Measurements from ENCODE around the gene C15orf40. TPM values are rescaled to one million over a fixed set of nuclear protein-coding genes. Genes with fewer than 3 reads are reported as not detected.

Gene C15orf40
- total RNA-seq, 4 donors from 2014 or later = 6.9 to 20.5 (median 9.4) TPM

GRCh38 chr15:82985688-82986441 lies 25.6 kb downstream of the C15orf40 start, which contains the start of gene RAMAC:
Gene RAMAC, plus strand, starts transcription at chr15:82986210. Its CDS starts 2,809 bp downstream, at chr15:82989019.
- ATAC-seq = peak; percentile 97
- Histone ChIP-seq H3K4me3 (peak within 1 kb of the TSS; percentile 82 to 97), H3K9me3 (no peaks in the 10 kb centered on the region), H3K36me3 (peaks cover 0 to 23% of the 10 kb centered on the region in 2 donors), H3K27me3 (no peaks in the 10 kb centered on the region), H3K4me1 (peaks cover 3 to 26% (median 10%) of the 10 kb centered on the region in 3 donors), H3K27ac (peak within 1 kb of the TSS; percentile 13 to 80 (median 78))
- TF ChIP-seq CTCF (IDR thresholded peaks at IDR 0.05) (no peak), POLR2A (IDR thresholded peaks at IDR 0.05) (peak in 1 of 2 donors; percentile 31), EP300 (IDR thresholded peaks at IDR 0.05) (no peak), POLR2AphosphoS5 (IDR thresholded peaks at IDR 0.05) (no peak)
- WGBS, 2 donors (ENCODE audit: low coverage in 1 of 2) = 3 to 9% methylated on average over 5 to 6 of the region's 45 CpGs

- H3K27me3 ChIP-seq = no peaks in the 10 kb centered on the region
- no peak for ATAC-seq
- 13 to 19% methylated on average over 1 to 2 of the region's 2 CpGs for WGBS, 2 donors (ENCODE audit: low coverage in 1 of 2)
- peaks cover 0 to 7% (median 4%) of the 10 kb centered on the region in 3 donors for H3K4me1 ChIP-seq
- no peak overlapping the region for H3K27ac ChIP-seq
- TF ChIP-seq EP300 (IDR thresholded peaks at IDR 0.05) (no peak), CTCF (IDR thresholded peaks at IDR 0.05) (no peak), POLR2A (IDR thresholded peaks at IDR 0.05) (no peak), POLR2AphosphoS5 (IDR thresholded peaks at IDR 0.05) (no peak)
- H3K9me3 ChIP-seq = no peaks in the 10 kb centered on the region
- no peak overlapping the region for H3K4me3 ChIP-seq
- no peaks in the 10 kb centered on the region for H3K36me3 ChIP-seq
Observed at GRCh38 chr15:82980981-82981380, 30.5 kb downstream of the C15orf40 start.

DNA sequence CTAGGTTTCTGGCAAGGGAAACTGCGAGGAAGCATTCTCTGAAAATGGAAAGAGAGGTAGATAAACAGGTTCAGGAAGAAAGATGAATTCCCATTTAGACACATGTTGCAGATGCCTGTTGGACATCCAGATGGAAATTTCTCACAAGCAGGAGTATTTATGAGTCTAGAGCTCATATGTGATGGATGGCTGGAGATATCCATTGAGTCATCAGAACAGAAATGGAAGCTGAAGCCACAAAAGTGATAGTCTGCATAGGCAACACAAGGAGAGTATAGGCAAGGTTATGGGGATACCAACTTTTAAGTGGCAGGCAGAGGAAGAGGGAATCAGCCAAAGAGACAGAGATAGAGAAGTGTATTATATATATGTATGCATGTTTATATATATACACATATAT lies 31.7 kb downstream of the C15orf40 start:
- no peak for ATAC-seq
- H3K27ac ChIP-seq = no peak overlapping the region
- no peaks in the 10 kb centered on the region for H3K36me3 ChIP-seq
- H3K27me3 ChIP-seq = no peaks in the 10 kb centered on the region
- TF ChIP-seq POLR2AphosphoS5 (IDR thresholded peaks at IDR 0.05) = no peak
- no peak for TF ChIP-seq CTCF (IDR thresholded peaks at IDR 0.05)
- TF ChIP-seq POLR2A (IDR thresholded peaks at IDR 0.05) = no peak
- TF ChIP-seq EP300 (IDR thresholded peaks at IDR 0.05) = no peak
- H3K4me3 ChIP-seq = no peak overlapping the region
- H3K9me3 ChIP-seq = no peaks in the 10 kb centered on the region
- no peaks in the 10 kb centered on the region for H3K4me1 ChIP-seq
- 100% methylated on average over 1 of the region's 1 CpG for WGBS, 2 donors (ENCODE audit: low coverage in 1 of 2)

DNA sequence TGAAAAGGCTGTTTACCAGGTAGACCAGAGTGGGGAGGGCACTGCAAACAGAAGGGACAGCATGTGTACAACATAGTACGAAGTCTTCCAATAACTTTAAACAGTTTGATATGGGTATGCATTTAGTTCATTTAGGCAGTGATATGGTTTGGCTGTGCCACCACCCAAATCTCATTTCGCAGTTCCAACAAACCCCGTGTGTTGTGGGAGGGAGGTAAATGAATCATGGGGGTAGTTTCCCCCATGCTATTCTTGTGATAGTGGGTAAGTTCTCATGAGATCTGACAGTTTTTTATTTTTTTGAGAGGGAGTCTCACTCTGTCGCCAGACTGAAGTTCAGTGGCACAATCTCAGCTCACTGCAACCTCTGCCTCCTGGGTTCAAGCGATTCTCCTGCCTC lies 33.0 kb downstream of the C15orf40 start:
- 91 to 92% methylated on average over 5 of the region's 5 CpGs for WGBS, 2 donors (ENCODE audit: low coverage in 1 of 2)
- no peak overlapping the region for H3K27ac ChIP-seq
- H3K27me3 ChIP-seq = no peaks in the 10 kb centered on the region
- no peaks in the 10 kb centered on the region for H3K9me3 ChIP-seq
- TF ChIP-seq POLR2A (IDR thresholded peaks at IDR 0.05) (no peak), POLR2AphosphoS5 (IDR thresholded peaks at IDR 0.05) (no peak), EP300 (IDR thresholded peaks at IDR 0.05) (no peak), CTCF (IDR thresholded peaks at IDR 0.05) (no peak)
- no peaks in the 10 kb centered on the region for H3K36me3 ChIP-seq
- no peaks in the 10 kb centered on the region for H3K4me1 ChIP-seq
- ATAC-seq = no peak
- no peak overlapping the region for H3K4me3 ChIP-seq

DNA sequence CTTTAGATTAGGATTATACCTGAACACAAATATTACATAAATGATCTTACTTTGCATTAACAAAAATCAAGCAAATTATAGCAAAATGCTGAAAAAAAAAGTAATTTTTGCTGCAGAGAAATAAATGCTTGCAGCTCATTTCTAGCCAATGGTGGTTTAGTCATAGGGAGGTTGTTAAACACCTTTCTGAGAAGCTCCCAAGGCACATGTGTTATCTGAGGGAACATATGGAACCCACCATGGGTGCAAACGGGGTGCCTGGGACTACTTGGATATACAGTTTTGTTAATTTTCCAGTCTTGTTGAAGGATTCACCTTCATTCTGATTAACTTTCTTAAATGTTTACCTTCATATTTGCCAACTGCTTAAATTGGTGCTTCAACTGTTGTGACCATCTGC lies 34.4 kb downstream of the C15orf40 start:
- Histone ChIP-seq H3K4me3 (no peak overlapping the region), H3K9me3 (no peaks in the 10 kb centered on the region), H3K27me3 (no peaks in the 10 kb centered on the region), H3K36me3 (no peaks in the 10 kb centered on the region), H3K4me1 (no peaks in the 10 kb centered on the region), H3K27ac (no peak overlapping the region)
- WGBS, 2 donors (ENCODE audit: low coverage in 1 of 2) = 69 to 83% methylated on average over 1 of the region's 1 CpG
- no peak for TF ChIP-seq CTCF (IDR thresholded peaks at IDR 0.05)
- TF ChIP-seq EP300 (IDR thresholded peaks at IDR 0.05) = no peak
- TF ChIP-seq POLR2A (IDR thresholded peaks at IDR 0.05) = no peak
- TF ChIP-seq POLR2AphosphoS5 (IDR thresholded peaks at IDR 0.05) = no peak
- ATAC-seq = no peak

Data from gastroesophageal sphincter (tissue), 4 donors.